Islet precursor cell (in vitro differentiated cells): ENCODE results near the gene SPECC1L.

Experiments used
- DNase-seq: peaks from one replicate; pipeline ENCODE4 v3.0.0-alpha.2; 2018

SPECC1L gene

DNA sequence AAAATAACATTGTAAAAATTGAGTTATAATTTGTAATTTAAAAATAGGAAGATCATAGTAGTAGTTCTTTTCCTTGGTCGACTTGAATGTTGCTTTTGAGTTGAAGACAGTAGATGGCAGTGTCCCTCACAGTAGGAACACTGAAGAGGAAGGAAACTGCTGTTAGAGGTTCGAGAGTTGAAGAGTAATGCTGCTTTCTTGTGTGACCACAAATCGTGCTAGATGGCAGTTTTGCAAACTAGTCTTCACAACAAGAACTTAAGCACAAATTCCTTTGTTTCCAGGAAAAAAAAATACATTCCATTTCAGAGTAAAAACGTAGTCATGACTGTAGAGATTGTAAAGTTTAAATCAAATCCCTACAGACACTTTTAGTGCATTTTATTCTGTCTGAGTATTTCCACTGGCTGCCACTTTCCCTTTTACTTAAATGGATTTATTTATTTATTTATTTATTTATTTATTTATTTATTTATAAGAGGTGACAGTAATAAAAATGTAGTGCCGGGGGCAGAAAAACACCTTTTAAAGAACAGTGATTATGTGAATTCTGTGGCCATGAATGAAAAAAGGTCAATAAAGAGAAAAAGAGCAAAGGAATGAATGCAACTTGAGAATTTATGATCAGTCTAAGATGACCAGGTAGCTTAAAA is 54.6 kb downstream of the SPECC1L start:
- no peak for DNase-seq

DNA sequence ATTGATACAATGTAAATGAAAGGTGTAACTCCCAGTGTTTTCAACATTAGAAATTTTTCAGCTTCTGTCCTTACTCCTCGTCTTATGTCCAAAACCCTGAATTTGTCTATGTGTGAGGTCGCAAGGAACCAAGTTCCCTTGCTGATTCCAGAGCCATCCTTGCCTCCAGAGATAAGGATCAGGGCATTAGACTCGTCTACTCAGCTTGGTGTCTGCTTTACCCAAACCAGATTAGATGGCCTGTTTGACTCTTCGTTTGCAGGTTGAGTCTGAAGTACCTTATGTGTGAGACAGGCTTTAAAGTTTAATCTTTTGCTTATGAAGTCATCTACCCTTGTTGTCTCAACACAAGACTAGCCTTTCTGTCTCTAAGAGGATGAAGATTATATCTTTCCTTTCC is 55.6 kb downstream of the SPECC1L start:
- DNase-seq, result no peak

DNA sequence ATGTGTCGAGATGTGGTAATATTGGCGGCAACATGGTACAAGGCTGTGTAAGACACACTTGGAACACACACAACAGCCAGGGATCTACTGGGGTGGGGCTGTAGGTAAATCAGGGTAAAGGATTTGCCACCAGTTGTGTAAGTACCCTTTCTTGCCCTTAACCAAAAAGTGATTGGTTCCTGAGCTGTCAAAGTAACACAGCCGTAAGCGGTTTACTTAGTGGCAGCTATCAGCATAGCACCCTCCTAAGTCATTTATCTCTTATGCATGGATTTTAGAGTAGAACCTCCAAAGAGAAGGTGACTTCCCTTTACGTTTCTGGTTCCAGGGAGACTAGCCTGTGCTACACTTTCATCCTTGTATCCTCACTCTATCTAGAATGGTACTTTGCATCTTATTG is 57.2 kb downstream of the SPECC1L start:
- no peak for DNase-seq

DNA sequence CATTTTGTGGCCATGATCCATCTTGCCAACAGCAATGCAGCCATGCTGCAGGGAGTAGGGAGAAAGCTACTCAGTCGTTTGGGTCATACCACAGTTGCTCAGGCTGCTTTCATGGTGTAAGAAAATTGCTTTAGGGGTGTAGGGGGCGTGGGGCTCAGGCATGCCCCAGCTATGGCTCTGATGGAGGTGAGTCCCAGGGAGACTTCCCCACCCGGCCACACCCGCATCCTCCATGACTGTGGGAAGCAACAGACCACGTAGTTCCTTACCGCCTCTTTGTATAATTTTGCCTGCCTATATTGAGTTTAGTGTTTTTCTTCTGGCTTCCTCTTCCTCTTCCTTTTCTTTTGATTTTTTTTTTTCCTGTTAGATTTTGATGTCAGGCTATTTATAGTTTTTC is 58.8 kb downstream of the SPECC1L start:
- no peak for DNase-seq

DNA sequence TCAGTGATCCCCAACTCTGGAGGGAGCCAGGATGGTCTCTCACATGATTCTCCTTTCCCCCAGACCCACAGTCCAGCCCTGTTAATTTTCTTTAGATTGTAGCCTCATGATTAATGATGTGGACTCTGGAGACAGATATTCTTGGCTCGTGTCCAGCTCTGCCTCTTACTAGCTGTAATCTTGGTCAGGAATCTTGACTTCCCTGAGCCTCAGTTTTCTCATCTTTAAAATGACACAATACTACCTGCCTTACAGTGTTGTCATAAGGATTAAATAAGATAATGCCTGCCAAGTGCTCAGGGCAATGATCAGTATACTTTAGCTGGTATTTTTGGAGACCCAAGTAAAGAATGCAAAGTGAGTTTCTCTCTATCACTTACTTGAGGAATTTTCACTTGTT is 60.0 kb downstream of the SPECC1L start:
- DNase-seq, result no peak

DNA sequence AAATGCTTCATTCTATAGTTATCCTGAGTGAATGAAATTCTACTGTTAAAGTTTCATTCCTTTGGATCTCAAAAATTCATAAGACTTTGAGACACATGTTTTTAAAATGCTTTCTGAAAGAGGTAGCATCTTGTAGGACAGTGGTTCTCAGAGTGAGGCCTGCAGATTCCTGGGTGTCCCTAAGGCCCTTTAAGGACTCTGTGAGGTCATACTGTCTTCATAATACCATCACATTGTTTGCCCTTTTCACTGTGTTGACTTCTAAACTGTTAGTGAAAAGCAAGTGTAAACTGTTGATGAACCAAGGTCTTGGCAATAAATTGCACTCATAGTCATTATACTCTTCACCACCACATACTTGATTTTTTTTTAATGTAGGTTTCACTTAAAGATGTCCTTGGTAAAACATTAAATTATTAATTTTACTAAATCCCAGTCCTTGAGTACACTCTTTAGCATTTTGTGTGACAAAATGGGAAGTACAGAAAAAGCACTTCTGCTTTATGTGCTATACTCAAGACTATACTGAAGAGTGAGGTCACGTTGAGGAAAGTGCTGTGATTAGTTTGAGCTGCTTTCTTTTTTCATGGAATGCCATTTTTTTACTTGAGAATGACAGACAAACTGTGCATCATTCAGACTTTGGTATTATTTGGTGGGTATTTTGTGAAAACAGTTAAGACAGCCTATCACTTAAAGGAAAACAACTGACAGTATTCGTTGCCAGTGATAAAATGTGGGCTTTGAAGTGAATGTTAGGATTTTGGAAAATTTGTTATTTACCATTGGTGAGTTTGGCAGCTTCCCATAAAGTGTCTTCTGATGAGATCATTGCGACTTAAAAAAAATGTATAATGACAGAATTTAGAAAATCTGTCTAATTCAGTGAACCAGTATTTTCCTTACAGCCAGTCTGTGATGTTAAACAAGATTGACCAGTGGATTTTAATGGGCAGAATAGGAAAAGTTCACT is 61.1 kb downstream of the SPECC1L start:
- DNase-seq, result no peak

DNA sequence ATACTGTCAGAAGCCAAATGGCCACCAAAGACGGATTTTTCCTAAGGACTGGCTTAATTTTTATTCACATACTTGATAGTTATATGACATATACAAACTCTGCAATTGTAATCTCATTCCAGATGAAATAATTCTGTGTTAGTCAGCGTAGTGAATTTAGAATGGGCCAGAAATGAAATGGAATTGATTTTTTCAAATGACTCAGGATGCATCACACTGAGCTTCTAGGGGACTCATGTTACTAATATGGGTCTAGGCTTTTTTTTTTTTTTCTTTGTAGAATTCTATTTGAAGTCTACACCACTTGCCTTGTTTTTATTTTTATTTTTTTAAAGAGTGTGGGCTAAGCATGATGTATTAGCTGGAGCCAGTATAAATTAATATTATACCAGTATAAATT is 62.7 kb downstream of the SPECC1L start:
- DNase-seq, result no peak

DNA sequence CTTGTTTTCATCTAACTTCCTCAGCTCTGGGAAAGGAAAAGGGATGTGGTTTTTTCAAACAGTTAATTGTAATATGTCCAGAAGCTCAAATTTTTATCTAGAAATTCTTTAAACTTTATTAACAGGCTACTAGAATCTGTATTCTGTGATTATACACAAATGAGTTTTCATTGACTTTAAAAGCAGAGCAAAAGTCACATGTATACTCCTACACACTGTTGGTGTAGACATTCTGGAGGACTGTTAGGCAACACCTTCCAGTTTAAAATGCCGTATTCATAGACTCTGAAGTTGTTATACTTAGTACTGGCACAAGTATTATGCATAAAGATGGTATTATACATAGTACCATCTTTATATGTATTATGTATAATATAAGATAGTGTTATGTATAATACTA is 64.9 kb downstream of the SPECC1L start:
- DNase-seq, result no peak

DNA sequence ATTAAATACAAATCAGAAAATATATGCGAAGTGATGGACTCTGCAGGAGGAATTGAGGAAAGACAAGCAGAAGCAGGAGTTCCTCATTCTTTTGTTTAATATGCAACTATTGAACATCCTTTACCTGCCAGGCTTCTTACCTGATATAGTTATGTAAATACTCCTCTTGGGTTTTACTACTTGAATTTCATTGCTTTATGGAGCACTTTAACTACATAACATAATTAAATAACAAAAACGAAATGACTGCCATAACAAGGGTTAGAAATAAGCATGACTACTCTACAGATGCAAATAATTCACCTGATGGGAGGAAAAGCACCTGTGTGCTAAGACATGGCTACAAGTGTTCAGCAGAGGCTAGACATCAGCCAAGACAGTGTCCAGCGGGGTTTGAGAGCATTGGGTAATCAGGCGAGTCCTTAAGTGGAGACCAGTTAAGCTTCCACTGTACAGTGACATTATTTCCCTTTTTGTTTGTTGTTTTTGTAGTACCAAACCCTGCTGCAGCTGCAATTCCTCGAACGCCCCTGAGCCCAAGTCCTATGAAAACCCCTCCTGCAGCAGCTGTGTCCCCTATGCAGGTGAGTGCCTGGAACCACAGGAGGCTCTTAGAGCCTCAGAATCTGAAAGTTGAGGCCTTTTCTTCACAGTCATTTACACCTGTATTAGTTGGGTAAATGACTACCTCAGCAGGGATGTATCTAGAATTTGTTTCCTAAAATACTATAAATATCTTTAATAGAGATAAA is 67.4 kb downstream of the SPECC1L start:
- no peak for DNase-seq

DNA sequence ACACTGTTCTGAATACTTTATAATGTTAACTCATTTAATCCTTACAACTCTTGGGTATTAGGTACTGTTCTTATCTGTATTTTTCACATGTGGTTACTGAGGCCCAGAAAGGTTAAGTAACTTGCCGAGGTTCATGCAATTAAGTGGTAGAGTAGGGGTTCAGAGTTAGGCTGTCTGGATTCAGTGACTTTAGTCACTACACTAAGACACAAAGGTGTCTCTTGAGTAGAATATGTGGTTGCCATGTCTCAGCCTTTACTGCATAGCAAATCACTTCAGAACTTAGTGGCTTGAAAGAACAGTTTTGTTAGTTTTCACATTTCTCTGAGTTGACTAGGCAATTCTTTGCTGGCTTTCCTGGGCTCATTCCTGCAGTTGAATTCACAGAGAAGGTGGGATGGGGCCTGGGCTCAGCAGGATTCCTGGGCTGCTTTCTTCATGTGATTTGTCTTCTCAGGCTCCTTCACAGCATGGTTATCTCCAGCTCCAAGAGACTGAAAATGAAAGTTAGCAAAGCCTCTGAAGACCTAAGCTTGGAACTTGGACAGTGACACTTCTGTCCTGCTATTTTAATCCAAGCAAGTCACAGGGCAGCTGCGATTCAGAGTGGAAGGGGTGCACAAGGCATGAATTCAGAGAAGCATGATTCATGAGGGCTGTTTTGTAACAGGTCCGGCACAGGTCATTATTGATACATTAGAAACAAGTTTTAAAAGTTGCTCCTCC is 68.3 kb downstream of the SPECC1L start:
- no peak for DNase-seq

DNA sequence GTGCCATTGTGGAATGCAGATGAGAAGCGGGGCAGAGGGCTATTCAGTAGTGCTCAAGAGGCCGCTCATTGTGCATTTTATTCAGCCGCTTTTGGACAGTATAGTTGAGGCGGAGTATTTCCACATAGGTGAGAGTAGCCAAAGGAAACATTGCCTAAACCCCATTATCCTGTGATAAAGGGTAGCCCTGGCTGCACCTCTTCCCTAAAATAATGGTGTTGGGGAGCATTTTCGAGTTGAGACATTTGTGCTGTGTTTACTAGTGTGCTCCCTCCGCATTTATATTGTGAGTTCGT is 68.8 kb downstream of the SPECC1L start:
- no peak for DNase-seq

DNA sequence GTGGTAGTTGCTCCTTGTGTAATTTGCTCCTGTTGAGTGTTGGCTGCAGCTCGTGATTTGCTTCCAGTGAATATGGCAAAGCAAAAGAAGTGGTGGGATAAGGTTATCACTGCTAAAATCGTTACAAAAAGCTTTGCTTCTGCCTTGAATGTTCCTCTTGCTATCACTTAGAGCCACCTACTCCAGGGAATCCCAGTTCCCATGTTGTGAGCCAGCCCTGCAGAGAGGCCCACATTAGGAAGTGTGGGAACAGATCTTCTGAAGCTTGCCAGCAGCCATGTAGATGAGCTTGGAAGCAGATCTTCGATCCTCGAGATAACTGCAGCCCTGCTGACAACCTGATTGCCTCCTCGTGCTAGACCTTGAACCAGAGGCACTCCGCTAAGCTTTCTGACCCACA is 71.0 kb downstream of the SPECC1L start:
- no peak for DNase-seq

DNA sequence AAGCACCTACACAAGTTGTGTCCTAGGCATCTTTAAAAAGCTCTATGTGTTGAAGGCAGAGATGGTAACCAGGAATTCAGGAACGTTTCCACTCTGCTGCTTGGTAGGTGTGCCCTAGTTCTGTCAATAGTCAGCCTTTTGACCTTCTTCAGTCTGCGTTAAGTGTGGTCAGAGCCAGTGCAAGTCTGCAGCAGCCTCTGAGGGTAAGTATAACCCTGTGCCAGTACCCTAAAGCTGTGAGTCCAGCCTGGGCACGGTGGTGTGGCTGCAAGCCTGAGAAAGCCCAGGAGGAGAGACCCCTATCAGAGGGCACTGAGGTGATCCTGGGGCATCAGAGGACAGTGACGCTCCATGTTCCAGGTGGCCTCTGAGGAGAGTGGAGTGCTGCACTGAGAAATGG is 80.0 kb downstream of the SPECC1L start:
- no peak for DNase-seq

DNA sequence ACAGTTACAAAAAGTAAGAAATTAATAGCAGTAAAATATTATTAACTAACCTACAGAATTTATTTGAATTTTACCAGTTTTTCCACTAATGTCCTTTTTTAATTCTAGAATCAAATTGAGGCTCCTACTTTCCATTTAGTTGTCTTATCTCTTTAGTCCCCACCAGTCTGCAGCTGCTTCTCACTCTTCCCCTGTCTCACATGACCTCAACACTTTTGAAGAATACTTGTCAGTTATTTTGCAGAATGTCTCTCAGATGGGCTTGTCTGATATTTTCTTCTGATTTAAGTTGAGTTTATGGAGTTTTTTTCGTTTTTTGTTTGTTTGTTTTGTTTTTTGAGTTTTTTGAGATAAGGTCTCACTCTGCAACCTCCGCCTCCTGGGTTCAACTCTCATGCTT is 82.5 kb downstream of the SPECC1L start:
- DNase-seq, result no peak

DNA sequence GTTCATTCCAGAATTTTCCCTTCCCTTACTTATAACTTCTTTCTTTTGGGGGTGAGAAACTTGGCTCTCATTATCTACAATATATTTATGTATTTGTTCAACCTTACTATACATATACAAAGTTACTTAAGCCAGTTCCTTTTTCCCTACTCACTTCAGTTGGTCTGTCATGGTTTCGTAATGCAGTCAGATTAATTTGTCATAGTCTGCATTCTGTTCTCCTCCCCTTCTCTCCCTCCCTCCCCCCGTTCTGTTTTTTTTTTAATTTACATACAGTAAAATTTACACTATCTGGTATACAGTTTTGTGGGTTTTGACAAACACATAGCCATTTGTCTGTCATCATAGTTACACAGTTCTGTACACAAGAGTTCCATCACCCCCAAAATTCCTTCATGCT is 84.9 kb downstream of the SPECC1L start:
- no peak for DNase-seq

DNA sequence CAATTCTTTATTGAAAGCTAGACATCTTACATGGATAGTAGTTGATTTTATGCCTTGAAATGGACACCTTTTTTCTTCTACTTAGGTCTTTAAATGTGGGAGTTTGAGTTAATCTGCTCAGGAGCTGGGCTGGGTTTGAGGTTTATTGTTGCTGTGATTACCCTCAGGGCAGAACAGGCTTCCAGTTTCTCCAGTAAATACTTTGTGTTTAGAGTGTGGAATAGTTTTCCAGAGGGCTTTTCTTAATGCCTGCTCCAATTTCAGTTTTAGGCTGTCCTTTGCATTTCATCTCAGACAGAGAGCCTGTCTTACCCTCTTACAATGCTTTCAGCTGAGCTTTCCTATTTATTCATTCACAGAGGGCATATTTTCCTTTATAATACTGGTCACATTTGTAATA is 86.9 kb downstream of the SPECC1L start:
- peak; percentile 60 for DNase-seq

DNA sequence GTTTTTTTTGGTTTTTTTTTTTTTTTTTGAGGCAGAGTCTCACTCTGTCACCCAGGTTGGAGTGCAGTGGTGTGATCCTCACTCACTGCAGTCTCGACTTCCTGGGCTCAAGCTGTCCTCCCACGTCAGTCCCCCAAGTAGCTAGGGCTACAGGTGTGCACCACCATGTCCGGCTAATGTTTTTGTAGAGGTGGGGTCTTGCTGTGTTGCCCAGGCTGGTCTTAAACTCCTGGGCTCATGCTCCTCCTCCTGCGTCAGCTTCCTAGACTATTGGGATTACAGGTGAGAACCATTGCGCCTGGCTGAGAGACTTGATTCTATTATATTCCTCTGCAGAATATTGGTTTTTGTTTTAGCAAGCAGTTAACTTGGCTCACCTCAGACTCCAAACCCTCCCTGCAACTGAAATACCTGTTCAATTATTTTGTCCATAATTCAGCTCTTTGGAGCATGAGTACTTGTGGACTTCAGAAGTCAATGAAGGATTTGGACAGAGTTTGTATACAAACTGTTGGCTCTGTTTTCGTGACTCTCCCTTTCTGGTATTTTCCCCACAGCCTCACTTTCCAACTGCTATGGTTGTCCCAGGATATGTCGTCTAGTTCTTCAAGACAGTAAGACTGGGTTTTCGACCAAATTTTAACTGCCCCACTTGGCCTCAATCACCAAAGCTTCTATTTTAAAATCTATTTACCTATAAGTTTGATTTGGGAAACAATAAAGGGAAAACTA is 87.6 kb downstream of the SPECC1L start:
- no peak for DNase-seq

DNA sequence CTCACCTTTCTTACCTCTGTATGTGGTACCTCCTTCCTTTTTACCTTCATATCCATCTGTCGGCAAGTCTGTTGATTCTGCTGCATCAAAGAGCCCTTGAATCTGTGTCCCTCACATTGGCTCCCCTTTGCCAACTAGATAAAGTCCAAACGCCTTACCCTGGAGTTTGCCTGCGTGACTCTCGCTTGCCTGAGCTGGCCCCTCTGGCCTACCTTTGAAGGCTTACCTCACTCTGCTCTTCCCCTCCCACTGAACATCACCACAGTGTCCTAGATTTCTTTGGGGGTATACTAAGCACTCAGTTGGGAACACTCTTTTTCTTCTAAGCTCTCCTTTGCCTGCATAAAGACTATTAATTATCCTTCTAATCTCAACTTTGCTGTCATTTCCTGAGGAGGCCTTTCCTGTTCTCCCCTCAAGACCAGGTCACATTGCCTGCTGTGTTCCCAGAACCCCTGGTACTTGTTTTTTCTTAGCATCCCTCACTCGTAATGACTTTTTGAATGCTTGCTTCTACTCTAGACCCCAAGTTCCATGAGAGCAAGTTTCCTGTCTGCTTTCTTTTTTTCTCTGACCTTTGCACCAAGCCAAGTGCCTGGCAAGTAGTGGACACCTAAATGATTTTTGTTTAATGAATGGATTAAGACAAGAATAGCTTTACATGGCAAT is 89.0 kb downstream of the SPECC1L start:
- DNase-seq, result no peak

DNA sequence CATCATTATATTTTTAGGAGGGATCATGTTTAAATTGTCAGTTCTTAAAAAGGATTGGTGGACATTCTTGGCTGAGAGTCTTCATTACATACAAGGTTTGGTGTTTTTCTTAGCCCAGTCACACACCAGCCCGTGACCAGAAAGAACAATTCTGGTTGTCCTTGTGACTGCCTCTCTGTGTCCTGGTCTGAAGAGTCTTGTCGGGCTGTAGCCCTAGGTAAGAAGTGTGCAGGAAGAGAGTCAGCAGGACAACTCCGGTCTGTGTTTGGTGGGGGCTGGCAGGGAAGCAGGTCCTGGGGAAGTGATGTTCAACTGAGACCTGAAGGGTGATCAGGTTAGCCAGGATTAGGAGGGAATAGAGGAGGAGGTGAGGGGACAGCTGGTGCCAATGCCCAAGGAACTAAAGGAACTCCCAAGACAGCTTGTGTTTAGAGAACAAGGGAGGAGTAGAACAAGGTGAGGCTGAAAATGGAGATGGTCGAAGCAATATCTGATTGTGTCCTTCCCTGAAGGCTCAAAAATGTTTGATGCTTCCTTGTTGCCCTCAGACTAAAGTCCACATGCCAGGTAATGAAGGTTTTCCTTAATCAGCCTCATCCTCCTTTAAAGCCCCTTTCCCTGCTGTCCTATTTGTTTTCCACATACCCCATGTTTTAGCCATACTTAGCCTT is 91.5 kb downstream of the SPECC1L start:
- DNase-seq, result no peak

DNA sequence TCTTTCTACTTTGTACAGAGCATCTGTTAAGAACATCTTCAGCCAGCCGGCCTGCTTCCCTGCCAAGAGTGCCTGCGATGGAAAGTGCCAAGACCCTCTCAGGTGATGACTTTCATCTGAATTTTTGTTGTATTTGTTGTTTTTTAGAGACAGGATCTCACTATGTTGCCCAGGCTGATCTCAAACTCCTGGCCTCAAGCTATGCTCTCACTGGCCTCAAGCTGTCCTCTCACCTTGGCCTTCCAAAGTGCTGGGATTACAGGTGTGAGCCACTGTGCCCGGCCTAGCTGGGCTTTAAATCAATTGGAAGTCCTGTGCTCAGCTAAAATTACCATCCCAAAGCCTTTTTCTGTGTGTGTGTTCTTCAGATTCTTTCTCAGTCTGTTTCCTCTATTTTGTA is 92.6 kb downstream of the SPECC1L start:
- no peak for DNase-seq

DNA sequence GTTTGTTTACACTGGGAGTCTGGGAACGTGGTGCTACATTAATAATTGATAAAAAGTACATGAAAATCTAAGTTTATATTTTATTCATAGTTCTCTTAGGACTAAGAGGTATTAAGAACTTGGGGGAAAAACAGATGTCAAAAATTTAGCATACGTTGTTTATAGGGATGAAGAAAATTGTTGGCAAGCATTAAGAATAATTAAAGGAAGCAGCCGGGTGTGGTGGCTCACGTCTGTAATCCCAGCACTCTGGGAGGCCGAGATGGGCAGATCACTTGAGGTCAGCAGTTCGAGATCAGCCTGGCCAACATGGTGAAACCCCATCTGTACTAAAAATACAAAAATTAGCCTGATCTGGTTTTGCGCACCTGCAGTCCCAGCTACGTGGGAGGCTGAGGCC is 96.1 kb downstream of the SPECC1L start:
- DNase-seq, result no peak
